HG02973 (cell line): Measurements from ENCODE around the gene CHST4.
"Not testable (repeated sequence)": the region's sequence is repeated elsewhere in the genome, so short reads cannot be mapped to it uniquely, and the experiment has no call there.

Experiments
- ATAC-seq: cut with Tn5 transposase; IDR thresholded peaks from one replicate; pipeline ENCODE4 v1.9.1; 2021; ENCODE audit warnings: moderate library complexity; ENCODE audit not compliant: unreplicated experiment

CHST4 gene

GRCh38 chr16:71524566-71525553 is 1.4 kb upstream of the CHST4 start:
- ATAC-seq: no peak

- ATAC-seq: no peak
These were observed 2.0 kb downstream of the CHST4 start for GRCh38 chr16:71528257-71528656.

- no peak for ATAC-seq
These were observed 2.6 kb downstream of the CHST4 start for GRCh38 chr16:71528863-71529262.

- ATAC-seq: no peak
These were observed 6.1 kb downstream of the CHST4 start for GRCh38 chr16:71532366-71532765.

GRCh38 chr16:71536752-71537499 is 10.7 kb downstream of the CHST4 start:
- no peak for ATAC-seq

GRCh38 chr16:71537643-71538042 is 11.4 kb downstream of the CHST4 start:
- ATAC-seq: peak; percentile 69

GRCh38 chr16:71542377-71542776 is 16.2 kb downstream of the CHST4 start:
- ATAC-seq: no peak

GRCh38 chr16:71547168-71547567 is 20.9 kb downstream of the CHST4 start:
- no peak for ATAC-seq

GRCh38 chr16:71552698-71553503 is 26.7 kb downstream of the CHST4 start:
- no peak for ATAC-seq

- no peak for ATAC-seq
These were observed 29.1 kb downstream of the CHST4 start for GRCh38 chr16:71555230-71555891.

GRCh38 chr16:71557299-71557698 is 31.1 kb downstream of the CHST4 start:
- ATAC-seq: no peak

GRCh38 chr16:71557954-71558582 is 31.8 kb downstream of the CHST4 start:
- no peak for ATAC-seq

- no peak for ATAC-seq
These were observed 33.6 kb downstream of the CHST4 start for GRCh38 chr16:71559855-71560254.

- not testable (repeated sequence) for ATAC-seq
These were observed 35.7 kb downstream of the CHST4 start for GRCh38 chr16:71561886-71562285.

GRCh38 chr16:71562552-71562951 is 36.3 kb downstream of the CHST4 start:
- ATAC-seq: no peak

GRCh38 chr16:71564335-71564967 is 38.2 kb downstream of the CHST4 start:
- peak; percentile 91 for ATAC-seq

GRCh38 chr16:71565812-71566700 is 39.8 kb downstream of the CHST4 start:
- ATAC-seq: no peak

GRCh38 chr16:71567931-71568330 is 41.7 kb downstream of the CHST4 start:
- no peak for ATAC-seq

- ATAC-seq: no peak
These were observed 42.3 kb downstream of the CHST4 start for GRCh38 chr16:71568551-71568950.
